ENCODE results near the gene RPL13A.

Gene RPL13A

DNA sequence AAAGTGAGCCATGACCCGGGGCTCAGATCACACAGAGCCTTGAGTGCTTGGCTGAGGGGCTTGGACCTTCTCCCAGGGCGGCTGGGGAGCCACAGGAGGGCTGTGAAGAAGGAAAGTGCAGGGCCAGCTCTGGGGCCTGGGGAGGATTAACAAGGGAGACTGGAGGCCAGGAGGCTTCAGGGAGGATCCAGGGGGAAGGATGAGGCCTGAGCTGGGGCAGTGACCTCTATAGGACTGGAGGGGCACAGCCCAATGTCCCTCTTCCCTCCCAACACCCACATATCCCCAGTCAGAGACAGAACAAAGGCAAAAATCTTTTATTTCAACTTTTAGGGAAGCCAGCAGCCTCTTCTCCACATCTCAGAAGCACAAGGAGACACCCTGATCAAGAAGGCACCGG is 41.4 kb upstream of the RPL13A start:
- no peak overlapping the region for H3K27ac ChIP-seq (ENCODE audit: low read depth, low read length, poor library complexity, severe bottlenecking)
- no peak overlapping the region for H3K4me2 ChIP-seq (ENCODE audit: low read length)
- peaks cover under 1% of the 10 kb centered on the region; the same call in 1 of the 2 replicates for H3K27me3 ChIP-seq (ENCODE audit: insufficient read depth, low read length)
- no peaks in the 10 kb centered on the region for H3K9me2 ChIP-seq (ENCODE audit: low read depth, low read length)
- no peaks in the 10 kb centered on the region for H3K9me3 ChIP-seq (ENCODE audit: low read length)
- peaks cover 6% of the 10 kb centered on the region for H3F3A ChIP-seq (ENCODE audit: insufficient read depth, low read length)
- H2AFZ ChIP-seq (ENCODE audit: low read length): no peak overlapping the region
- H4K20me1 ChIP-seq (ENCODE audit: insufficient read depth, low read length): no peaks in the 10 kb centered on the region
- no peak overlapping the region for H3K4me3 ChIP-seq (ENCODE audit: low read depth, low read length, poor library complexity, severe bottlenecking)
- TF ChIP-seq EZH2 (IDR thresholded peaks at IDR 0.05; ENCODE audit: borderline replicate concordance, low read length): no peak
- TF ChIP-seq, protein P1, sequence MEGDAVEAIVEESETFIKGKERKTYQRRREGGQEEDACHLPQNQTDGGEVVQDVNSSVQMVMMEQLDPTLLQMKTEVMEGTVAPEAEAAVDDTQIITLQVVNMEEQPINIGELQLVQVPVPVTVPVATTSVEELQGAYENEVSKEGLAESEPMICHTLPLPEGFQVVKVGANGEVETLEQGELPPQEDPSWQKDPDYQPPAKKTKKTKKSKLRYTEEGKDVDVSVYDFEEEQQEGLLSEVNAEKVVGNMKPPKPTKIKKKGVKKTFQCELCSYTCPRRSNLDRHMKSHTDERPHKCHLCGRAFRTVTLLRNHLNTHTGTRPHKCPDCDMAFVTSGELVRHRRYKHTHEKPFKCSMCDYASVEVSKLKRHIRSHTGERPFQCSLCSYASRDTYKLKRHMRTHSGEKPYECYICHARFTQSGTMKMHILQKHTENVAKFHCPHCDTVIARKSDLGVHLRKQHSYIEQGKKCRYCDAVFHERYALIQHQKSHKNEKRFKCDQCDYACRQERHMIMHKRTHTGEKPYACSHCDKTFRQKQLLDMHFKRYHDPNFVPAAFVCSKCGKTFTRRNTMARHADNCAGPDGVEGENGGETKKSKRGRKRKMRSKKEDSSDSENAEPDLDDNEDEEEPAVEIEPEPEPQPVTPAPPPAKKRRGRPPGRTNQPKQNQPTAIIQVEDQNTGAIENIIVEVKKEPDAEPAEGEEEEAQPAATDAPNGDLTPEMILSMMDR (IDR thresholded peaks at IDR 0.05; ENCODE audit: low read length): no peak
- H3K36me3 ChIP-seq (ENCODE audit: insufficient read depth, low read length): peaks cover 30% of the 10 kb centered on the region
- peaks cover 4% of the 10 kb centered on the region; the same call in 1 of the 2 replicates for H3K79me2 ChIP-seq (ENCODE audit: insufficient read depth, low read length)
- peaks cover 15% of the 10 kb centered on the region for H3K4me1 ChIP-seq (ENCODE audit: insufficient read depth, low read length, severe bottlenecking)
- no peak overlapping the region for H3K9ac ChIP-seq (ENCODE audit: low read length)

DNA sequence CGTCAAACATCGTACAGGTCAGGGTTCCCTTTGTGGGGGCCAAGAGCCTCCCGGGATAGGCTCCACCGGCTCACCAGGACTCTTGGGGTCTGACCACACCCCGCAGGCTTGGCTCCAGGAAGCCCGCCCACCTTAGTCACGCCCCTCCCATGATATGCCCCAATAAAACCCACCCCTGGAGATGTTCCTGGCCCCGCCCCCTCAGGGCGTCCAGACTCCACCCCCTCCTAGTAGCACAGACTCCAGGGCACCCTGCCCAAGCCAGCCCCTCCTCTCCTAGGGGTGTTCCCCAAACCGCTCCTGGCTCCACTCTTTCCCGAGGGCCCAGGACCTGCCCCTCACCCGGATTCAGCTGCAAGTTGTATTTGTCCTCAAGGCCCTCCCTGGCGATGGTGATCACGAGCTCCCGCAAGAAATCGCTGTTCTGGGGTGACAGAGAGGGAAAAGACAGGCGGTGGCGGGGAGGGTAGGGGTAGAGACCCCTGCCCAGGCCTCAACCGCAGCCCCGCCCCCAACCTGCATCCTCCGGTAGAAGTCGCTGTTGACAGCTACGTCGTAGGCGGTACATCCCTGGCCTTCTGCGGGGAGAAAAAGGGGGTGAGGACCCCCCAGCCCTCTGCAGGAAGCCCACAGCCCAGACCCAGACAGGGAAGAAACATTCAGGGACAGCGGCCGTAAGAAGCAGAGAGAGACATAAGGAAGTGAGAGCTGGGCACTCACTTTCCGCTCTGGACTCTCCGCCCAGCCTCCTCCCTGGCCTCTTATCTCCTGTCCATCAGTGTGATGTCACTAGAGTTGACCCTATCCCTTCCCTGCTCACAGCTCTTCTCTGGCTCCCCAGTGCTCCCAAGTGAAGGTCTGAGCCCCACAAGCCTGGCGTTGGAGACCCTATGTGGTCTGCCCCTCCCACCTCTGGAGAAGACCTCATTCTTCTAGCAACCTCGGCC is 39.6 kb upstream of the RPL13A start:
- Histone ChIP-seq H3K9me2 (ENCODE audit: low read depth, low read length) (no peaks in the 10 kb centered on the region), H3K4me3 (ENCODE audit: low read depth, low read length, poor library complexity, severe bottlenecking) (no peak overlapping the region), H3K27me3 (ENCODE audit: insufficient read depth, low read length) (no peaks in the 10 kb centered on the region), H3K27ac (ENCODE audit: low read depth, low read length, poor library complexity, severe bottlenecking) (no peak overlapping the region), H3K4me2 (ENCODE audit: low read length) (no peak overlapping the region), H4K20me1 (ENCODE audit: insufficient read depth, low read length) (no peaks in the 10 kb centered on the region), H3K9me3 (ENCODE audit: low read length) (no peaks in the 10 kb centered on the region), H2AFZ (ENCODE audit: low read length) (no peak overlapping the region), H3K36me3 (ENCODE audit: insufficient read depth, low read length) (peaks cover 30% of the 10 kb centered on the region), H3F3A (ENCODE audit: insufficient read depth, low read length) (peaks cover 6% of the 10 kb centered on the region), H3K9ac (ENCODE audit: low read length) (no peak overlapping the region), H3K4me1 (ENCODE audit: insufficient read depth, low read length, severe bottlenecking) (peaks cover 21% of the 10 kb centered on the region), H3K79me2 (ENCODE audit: insufficient read depth, low read length) (peaks cover 7% of the 10 kb centered on the region; the same call in 1 of the 2 replicates)
- TF ChIP-seq, protein P1 (IDR thresholded peaks at IDR 0.05; ENCODE audit: low read length): no peak
- TF ChIP-seq EZH2 (IDR thresholded peaks at IDR 0.05; ENCODE audit: borderline replicate concordance, low read length): no peak

DNA sequence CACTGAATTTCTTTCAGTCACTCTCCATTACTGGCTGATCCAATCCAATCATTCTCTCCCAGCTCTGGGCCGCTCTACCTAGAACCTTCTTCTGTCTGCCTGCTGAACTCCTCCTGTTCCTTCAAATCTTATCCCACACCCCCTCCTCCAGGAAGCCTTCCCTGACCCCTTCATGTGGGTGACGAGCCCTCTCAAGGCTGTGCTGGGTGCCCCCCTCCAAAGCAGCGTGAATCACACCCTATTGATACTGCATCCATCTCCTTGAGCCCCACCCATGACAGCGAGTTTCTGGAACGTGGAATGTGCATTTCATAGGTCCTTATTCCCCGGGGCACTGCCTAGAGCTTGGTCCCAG is 39.0 kb upstream of the RPL13A start:
- H3F3A ChIP-seq (ENCODE audit: insufficient read depth, low read length): peaks cover 7% of the 10 kb centered on the region
- H3K4me2 ChIP-seq (ENCODE audit: low read length): no peak overlapping the region
- peaks cover 30% of the 10 kb centered on the region for H3K36me3 ChIP-seq (ENCODE audit: insufficient read depth, low read length)
- H4K20me1 ChIP-seq (ENCODE audit: insufficient read depth, low read length): no peaks in the 10 kb centered on the region
- no peaks in the 10 kb centered on the region for H3K9me3 ChIP-seq (ENCODE audit: low read length)
- H3K4me3 ChIP-seq (ENCODE audit: low read depth, low read length, poor library complexity, severe bottlenecking): no peak overlapping the region
- H3K79me2 ChIP-seq (ENCODE audit: insufficient read depth, low read length): peaks cover 7% of the 10 kb centered on the region; the same call in 1 of the 2 replicates
- no peaks in the 10 kb centered on the region for H3K27me3 ChIP-seq (ENCODE audit: insufficient read depth, low read length)
- H3K4me1 ChIP-seq (ENCODE audit: insufficient read depth, low read length, severe bottlenecking): peaks cover 21% of the 10 kb centered on the region
- no peak overlapping the region for H2AFZ ChIP-seq (ENCODE audit: low read length)
- H3K27ac ChIP-seq (ENCODE audit: low read depth, low read length, poor library complexity, severe bottlenecking): no peak overlapping the region
- no peak overlapping the region for H3K9ac ChIP-seq (ENCODE audit: low read length)
- H3K9me2 ChIP-seq (ENCODE audit: low read depth, low read length): no peaks in the 10 kb centered on the region
- no peak for TF ChIP-seq EZH2 (IDR thresholded peaks at IDR 0.05; ENCODE audit: borderline replicate concordance, low read length)
- TF ChIP-seq, protein P1 (IDR thresholded peaks at IDR 0.05; ENCODE audit: low read length): no peak
